Neural crest cell (in vitro differentiated cells): ENCODE data around the gene DLG4. TPM values are rescaled to one million over a fixed set of nuclear protein-coding genes. Genes with fewer than 3 reads are reported as not detected.

ENCODE experiments used
- DNase-seq: peaks from one replicate; pipeline ENCODE4 v3.0.0; 2021; ENCODE audit warnings: low read depth, mixed read lengths, low spot score
- H3K27ac Mint-ChIP-seq: one replicate; pipeline ENCODE4 v1.8.0; 2021; ENCODE audit warnings: mild to moderate bottlenecking, mixed read lengths; ENCODE audit not compliant: unreplicated experiment
- H3K27me3 Mint-ChIP-seq: 2 replicates; pipeline ENCODE4 v1.8.0; 2021; ENCODE audit warnings: low read depth, mild to moderate bottlenecking, mixed read lengths
- H3K36me3 Mint-ChIP-seq: 2 replicates; pipeline ENCODE4 v1.8.0; 2021; ENCODE audit warnings: low read depth, mild to moderate bottlenecking, mixed read lengths
- H3K4me1 Mint-ChIP-seq: 2 replicates; pipeline ENCODE4 v1.8.0; 2021; ENCODE audit warnings: mixed read lengths
- H3K4me3 Mint-ChIP-seq: one replicate; pipeline ENCODE4 v1.8.0; 2021; ENCODE audit warnings: mild to moderate bottlenecking, mixed read lengths
- H3K9me3 Mint-ChIP-seq: 2 replicates; pipeline ENCODE4 v1.8.0; 2021; ENCODE audit warnings: mixed read lengths
- CTCF ChIP-seq: fragments of 200-600 bp; sonication (generic); conservative IDR thresholded peaks from 2 replicates; pipeline ENCODE4 v1.5.0; 2021; ENCODE audit warnings: antibody characterized with exemption, mild to moderate bottlenecking
- total RNA-seq: library from RNA; stranded (reverse); gene quantifications from 2 replicates; pipeline ENCODE4 v1.2.1, GENCODE V29; 2021

DLG4 gene
- total RNA-seq, 1 donor from 2014 or later = 51.4 TPM

DNA sequence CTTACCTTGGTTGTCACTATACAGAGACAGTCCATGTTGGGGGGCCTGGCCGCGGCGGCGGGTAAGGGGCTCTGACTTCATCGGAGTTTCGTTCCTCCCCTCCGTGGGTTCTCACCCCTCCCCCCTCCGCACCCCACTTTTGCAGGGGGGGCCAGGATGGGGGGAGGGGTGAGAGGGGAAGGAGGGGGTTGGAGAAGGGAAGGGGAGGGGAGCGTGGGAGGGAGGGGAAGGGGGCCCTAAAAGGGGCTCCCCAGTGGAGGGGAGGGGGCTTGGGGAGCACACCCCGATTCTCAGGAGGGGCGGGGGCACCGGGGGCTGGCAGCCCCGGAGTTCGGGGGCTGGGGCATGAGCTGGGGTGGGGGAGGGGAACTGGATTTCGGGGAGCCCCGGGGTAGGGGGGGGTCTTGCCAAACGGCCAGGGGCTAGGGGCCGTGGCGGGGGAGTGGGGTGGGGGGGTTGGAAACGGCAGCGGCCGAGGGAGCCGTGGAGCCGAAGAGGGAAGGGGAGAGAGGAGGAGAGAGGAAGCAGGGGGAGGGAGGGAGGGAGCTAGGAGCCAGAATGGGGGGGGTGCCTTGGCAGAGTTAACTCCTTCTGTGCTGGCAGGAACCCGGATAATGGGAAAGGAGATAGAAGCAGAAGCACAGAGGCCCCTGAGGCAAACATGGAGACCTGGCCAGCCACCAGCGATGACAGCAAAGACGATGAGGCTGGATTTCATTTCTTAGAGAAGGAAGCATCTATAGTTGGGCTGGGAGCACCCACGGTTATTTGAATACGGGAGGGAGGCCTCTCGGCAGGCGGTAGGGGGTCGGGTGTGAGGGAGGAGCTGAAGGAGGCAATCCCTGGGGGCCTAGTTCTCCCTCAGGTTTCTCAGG lies 2.3 kb downstream of the DLG4 start:
- no peak for TF ChIP-seq CTCF
- no peaks in the 10 kb centered on the region for H3K9me3 Mint-ChIP-seq
- H3K27ac Mint-ChIP-seq = peak overlapping the region; percentile 93
- H3K4me3 Mint-ChIP-seq = peak overlapping the region; percentile 98
- peaks cover 54% of the 10 kb centered on the region for H3K27me3 Mint-ChIP-seq
- no peaks in the 10 kb centered on the region for H3K36me3 Mint-ChIP-seq
- DNase-seq = peak; percentile 56
- peaks cover 78% of the 10 kb centered on the region for H3K4me1 Mint-ChIP-seq

GRCh38 chr17:7216242-7217112 lies 3.2 kb downstream of the DLG4 start:
- no peak for DNase-seq
- peaks cover 84% of the 10 kb centered on the region for H3K4me1 Mint-ChIP-seq
- no peak for TF ChIP-seq CTCF
- peaks cover 50% of the 10 kb centered on the region for H3K27me3 Mint-ChIP-seq
- H3K27ac Mint-ChIP-seq = peak overlapping the region; percentile 91
- peak overlapping the region; percentile 91 for H3K4me3 Mint-ChIP-seq
- H3K9me3 Mint-ChIP-seq = no peaks in the 10 kb centered on the region
- H3K36me3 Mint-ChIP-seq = no peaks in the 10 kb centered on the region

DNA sequence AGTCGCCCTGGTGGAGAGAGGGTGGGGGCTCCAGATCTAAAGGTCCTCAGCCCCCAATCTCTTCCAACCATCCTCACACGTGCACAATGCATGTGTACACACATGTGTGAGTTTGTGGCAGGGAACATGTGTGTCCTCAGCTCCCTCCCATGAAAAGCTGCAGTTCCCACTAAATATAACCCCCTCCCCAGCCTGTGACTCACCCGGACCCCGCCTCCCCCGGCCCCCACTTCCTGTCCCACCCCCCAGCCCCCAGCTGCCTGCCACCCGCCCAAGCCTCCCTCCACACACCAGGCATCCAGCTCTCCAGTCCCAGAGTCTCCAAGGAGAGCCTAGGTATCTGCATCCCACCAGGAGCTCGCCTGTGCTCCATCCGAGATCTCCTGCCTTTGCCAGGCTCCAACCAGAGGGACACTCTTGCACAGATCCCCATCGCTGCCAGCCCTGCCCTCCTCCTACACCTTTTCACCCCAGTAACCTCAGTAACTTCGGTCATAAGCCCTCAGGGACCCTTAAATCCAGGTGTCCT lies 3.9 kb downstream of the DLG4 start:
- H3K9me3 Mint-ChIP-seq = no peaks in the 10 kb centered on the region
- peaks cover 44% of the 10 kb centered on the region for H3K27me3 Mint-ChIP-seq
- DNase-seq = no peak
- TF ChIP-seq CTCF = no peak
- H3K36me3 Mint-ChIP-seq = no peaks in the 10 kb centered on the region
- peak overlapping the region; percentile 91 for H3K4me3 Mint-ChIP-seq
- H3K27ac Mint-ChIP-seq = peak overlapping the region; percentile 91
- H3K4me1 Mint-ChIP-seq = peaks cover 76% of the 10 kb centered on the region

DNA sequence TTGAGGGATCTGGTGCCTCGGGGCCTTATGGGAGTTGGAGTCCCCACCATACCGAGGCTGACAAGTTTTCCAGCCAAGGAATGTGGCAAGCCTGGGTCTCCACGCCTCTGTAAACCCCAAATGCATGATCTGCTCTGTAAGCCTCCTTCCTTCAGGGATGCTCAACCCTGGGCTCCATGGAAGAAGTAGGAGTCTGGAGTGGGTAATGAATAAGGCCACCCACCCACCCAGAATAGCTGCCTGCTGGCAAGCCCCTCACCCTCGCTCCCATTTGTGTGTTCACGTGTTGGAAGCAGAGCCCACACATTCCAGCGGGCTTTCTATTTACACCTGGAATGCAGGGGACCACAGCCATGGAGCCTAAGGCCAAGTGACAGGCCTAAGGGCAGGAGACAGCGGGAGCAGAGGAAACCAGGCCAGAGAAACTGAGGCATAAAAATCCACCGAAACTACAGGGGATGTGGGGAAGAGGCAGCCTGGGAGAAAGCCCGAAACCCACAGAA lies 4.4 kb downstream of the DLG4 start:
- no peaks in the 10 kb centered on the region for H3K9me3 Mint-ChIP-seq
- H3K36me3 Mint-ChIP-seq = no peaks in the 10 kb centered on the region
- H3K4me1 Mint-ChIP-seq = peaks cover 73% of the 10 kb centered on the region
- H3K4me3 Mint-ChIP-seq = peak overlapping the region; percentile 91
- peaks cover 39% of the 10 kb centered on the region for H3K27me3 Mint-ChIP-seq
- TF ChIP-seq CTCF = no peak
- no peak for DNase-seq
- H3K27ac Mint-ChIP-seq = peak overlapping the region; percentile 60
